Suprapubic skin (tissue), 4 donors: ENCODE measurements around the gene SATB2.

Experiments
- EP300 ChIP-seq: sonication (generic); formaldehyde crosslinking; IDR thresholded peaks from one replicate; pipeline ENCODE4 v1.6.1; 2017; ENCODE audit warnings: antibody characterized with exemption
- POLR2A ChIP-seq, 2 donors: fragments of 450-650 bp; IDR thresholded peaks; one replicate each; pipeline ENCODE4 v1.6.1; 2017; ENCODE audit warnings: antibody characterized with exemption in 2 of 2, mild to moderate bottlenecking in 2 of 2, moderate library complexity in 2 of 2
- POLR2AphosphoS5 ChIP-seq, 3 donors: sonication (generic); formaldehyde crosslinking; IDR thresholded peaks; one replicate each; pipeline ENCODE4 v1.6.1; 2017; ENCODE audit warnings: antibody characterized with exemption in 3 of 3
- TF ChIP-seq, protein P1 (sequence below), 2 donors: fragments of 200-600 bp in 1 of 2; fragments of 450-650 bp in 1 of 2; sonication (generic) in 1 of 2; IDR thresholded peaks; one replicate each; pipeline ENCODE4 v1.5.1; 2016 to 2019; ENCODE audit warnings: antibody characterized with exemption in 2 of 2, mild to moderate bottlenecking in 1 of 2, moderate library complexity in 1 of 2

DNA sequence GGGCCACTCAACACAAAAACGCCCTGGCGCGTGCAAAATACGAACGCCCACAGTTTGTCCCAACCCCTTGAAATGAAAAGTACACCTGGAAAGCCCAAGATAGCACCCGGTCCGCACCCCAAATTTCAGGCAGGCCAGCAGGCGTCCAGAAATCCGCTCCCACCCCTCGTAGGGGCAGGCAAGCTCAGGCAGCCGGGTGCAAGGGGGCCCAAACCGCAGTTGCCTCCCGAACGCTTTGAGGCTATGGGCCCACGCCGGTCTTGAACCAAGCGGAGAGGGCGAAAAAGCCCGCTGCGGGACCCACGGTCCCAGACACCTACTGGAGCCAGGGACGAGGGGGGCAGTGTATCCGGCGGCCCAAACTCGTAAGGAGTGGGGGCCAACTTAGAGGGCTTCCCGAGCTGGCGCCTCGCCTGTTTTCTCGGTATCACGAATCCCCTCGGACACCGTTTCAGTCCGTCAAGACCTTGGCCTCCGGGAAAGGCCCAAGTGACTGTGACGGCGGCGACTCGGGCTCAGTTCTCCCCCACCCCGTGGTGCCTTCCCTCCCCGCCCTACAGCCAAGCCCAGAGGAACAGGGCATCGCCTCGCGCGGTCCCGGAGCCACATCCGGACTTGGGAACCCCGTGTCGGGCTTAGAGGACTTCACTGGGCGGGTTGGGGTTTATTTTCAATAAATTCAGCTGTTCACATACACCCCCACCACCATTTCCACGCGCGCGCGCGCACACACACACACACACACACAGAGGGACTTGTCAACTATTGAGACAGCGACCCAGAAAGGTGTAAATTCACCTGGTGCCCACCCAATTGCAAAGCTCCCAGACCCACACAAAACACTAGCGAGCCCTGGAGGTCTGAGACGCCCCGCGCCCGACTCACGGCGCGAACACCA, 6.2 kb upstream of the SATB2 start:
- TF ChIP-seq, protein P1, sequence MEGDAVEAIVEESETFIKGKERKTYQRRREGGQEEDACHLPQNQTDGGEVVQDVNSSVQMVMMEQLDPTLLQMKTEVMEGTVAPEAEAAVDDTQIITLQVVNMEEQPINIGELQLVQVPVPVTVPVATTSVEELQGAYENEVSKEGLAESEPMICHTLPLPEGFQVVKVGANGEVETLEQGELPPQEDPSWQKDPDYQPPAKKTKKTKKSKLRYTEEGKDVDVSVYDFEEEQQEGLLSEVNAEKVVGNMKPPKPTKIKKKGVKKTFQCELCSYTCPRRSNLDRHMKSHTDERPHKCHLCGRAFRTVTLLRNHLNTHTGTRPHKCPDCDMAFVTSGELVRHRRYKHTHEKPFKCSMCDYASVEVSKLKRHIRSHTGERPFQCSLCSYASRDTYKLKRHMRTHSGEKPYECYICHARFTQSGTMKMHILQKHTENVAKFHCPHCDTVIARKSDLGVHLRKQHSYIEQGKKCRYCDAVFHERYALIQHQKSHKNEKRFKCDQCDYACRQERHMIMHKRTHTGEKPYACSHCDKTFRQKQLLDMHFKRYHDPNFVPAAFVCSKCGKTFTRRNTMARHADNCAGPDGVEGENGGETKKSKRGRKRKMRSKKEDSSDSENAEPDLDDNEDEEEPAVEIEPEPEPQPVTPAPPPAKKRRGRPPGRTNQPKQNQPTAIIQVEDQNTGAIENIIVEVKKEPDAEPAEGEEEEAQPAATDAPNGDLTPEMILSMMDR (IDR thresholded peaks at IDR 0.05) = no peak
- no peak for TF ChIP-seq POLR2AphosphoS5 (IDR thresholded peaks at IDR 0.05)
- no peak for TF ChIP-seq POLR2A (IDR thresholded peaks at IDR 0.05)
- TF ChIP-seq EP300 = no peak
